Aorta (tissue), 5 donors: ENCODE data around the gene PTPRF. TPM values are rescaled to one million over a fixed set of nuclear protein-coding genes. Genes with fewer than 3 reads are reported as not detected.

Experiments
- ATAC-seq: fragments of 200-7000 bp; cut with Tn5 transposase; one replicate; pipeline ENCODE4 v1.9.1; 2022; ENCODE audit warnings: moderate library complexity; ENCODE audit not compliant: low FRiP score
- DNase-seq, 2 donors: peaks; one replicate each; pipeline ENCODE4 v3.0.0-alpha.2; 2020
- H3K27ac ChIP-seq, 2 donors: one replicate each; pipeline ENCODE4 v1.5.1; 2013; ENCODE audit warnings: low read length in 2 of 2, mild to moderate bottlenecking in 2 of 2, moderate library complexity in 2 of 2, control low read depth in 1 of 2, inconsistent platforms in 1 of 2, low read depth in 1 of 2
- H3K27me3 ChIP-seq, 2 donors: one replicate each; pipeline ENCODE4 v1.6.1; 2013; ENCODE audit warnings: control low read depth in 1 of 2, low read length in 1 of 2, mild to moderate bottlenecking in 1 of 2, moderate library complexity in 1 of 2; ENCODE audit not compliant: insufficient read depth in 2 of 2, control insufficient read depth in 1 of 2
- H3K36me3 ChIP-seq, 2 donors: one replicate each; pipeline ENCODE4 v1.6.1; 2013; ENCODE audit warnings: control low read depth in 1 of 2, low read length in 1 of 2, mild to moderate bottlenecking in 1 of 2; ENCODE audit not compliant: insufficient read depth in 2 of 2, control insufficient read depth in 1 of 2
- H3K4me1 ChIP-seq, 2 donors: one replicate each; pipeline ENCODE4 v1.6.1; 2013; ENCODE audit warnings: low read length in 2 of 2, control low read depth in 1 of 2, mild to moderate bottlenecking in 1 of 2, moderate library complexity in 1 of 2; ENCODE audit not compliant: insufficient read depth in 2 of 2, control insufficient read depth in 1 of 2
- H3K4me3 ChIP-seq, 2 donors: one replicate each; pipeline ENCODE4 v1.5.1; 2013; ENCODE audit warnings: low read length in 2 of 2, control low read depth in 1 of 2, mild to moderate bottlenecking in 1 of 2
- H3K9me3 ChIP-seq: one replicate; pipeline ENCODE4 v1.6.1; 2013; ENCODE audit warnings: mild to moderate bottlenecking, low read length; ENCODE audit not compliant: control insufficient read depth
- WGBS, 2 donors: extraction: QIAGEN DNeasy Blood & Tissue Kit; methylation state at CpG; one replicate each; pipeline ENCODE4 v1.1.7; 2013; 5-methylcytosine and 5-hydroxymethylcytosine counted together
- intact Hi-C, 2 donors: fragments of 100-400 bp; cut with DNase I; formaldehyde crosslinking; loops; one replicate each; pipeline versions ENCODE4 v1.14.2 to v1.15.0; 2022
- polyA plus RNA-seq, 2 donors: library from polyadenylated mRNA; stranded (reverse); fragments of 200-250 nt; gene quantifications; one replicate each; pipeline ENCODE4 v1.2.3, GENCODE V29; 2013
- total RNA-seq, 2 donors: library from RNA; stranded (reverse); fragmentation: NEBNext Ultra II Directional; extraction: Animal tissue kit (Norgen Biotek cat#: 25700); gene quantifications; one replicate each; pipeline ENCODE4 v1.2.1, GENCODE V29; 2021
- donor health status: healthy with polysubstance abuse.
- donor health status: Bipolar disorder and iron deficiency.
- donor health status: DM: no; HTN: no; CAD: no.
- donor health status: DM: no; HTN: no; CAD: no.
- donor health status: DM: yes; HTN: yes; CAD: no.

The PTPRF gene
- total and polyA plus RNA-seq, 4 donors = 11.6 to 86.2 (median 40.6) TPM

DNA sequence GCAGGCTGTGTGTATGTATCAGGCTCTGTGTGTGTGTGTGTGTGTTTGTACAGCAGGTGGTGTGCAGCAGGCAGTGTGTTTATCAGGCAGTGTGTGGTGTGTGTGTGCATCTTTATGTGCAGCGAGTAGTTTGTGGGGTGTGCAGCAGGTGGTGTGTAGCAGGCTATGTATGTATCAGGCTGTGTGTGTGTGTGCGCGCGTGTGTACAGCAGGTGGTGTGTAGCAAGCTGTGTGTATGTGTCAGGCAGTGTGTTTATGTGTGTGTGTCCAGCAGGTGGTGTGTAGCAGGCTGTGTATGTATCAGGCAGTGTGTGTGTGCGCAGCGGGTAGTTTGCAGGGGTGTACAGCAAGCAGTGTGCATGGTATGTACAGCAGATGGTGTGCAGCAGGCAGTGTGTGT is 29.0 kb downstream of the PTPRF start:
- no peaks in the 10 kb centered on the region for H3K27me3 ChIP-seq
- no peaks in the 10 kb centered on the region for H3K4me1 ChIP-seq
- DNase-seq = no peak
- H3K9me3 ChIP-seq = no peaks in the 10 kb centered on the region
- H3K27ac ChIP-seq = no peak overlapping the region
- ATAC-seq = no peak
- intact Hi-C loops = no loop called here
- no peaks in the 10 kb centered on the region for H3K36me3 ChIP-seq
- no peak overlapping the region for H3K4me3 ChIP-seq
- 97 to 99% methylated on average over 6 of the region's 6 CpGs for WGBS, 2 donors

DNA sequence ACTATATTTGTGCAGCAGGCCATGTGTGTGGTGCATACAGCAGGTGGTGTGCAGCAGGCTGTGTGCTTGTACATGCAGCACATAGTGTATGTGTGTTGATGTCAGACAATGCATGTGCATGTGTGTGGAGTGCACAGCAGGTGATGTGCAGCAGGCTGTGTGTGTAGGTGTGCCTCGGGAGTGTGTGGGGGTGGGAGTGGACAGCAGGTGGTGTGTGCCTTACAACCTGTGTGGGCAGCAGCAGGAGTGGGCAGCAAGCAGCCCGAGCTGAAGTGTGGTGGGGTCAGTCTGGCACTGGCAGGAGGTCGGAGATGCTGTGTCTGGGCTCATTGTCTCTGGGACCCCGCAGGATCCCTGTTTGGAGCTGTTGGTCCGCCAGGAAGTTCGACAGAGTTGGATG is 29.6 kb downstream of the PTPRF start:
- Histone ChIP-seq H3K9me3 (no peaks in the 10 kb centered on the region), H3K27ac (no peak overlapping the region), H3K4me1 (no peaks in the 10 kb centered on the region), H3K4me3 (no peak overlapping the region), H3K27me3 (no peaks in the 10 kb centered on the region), H3K36me3 (no peaks in the 10 kb centered on the region)
- 86 to 88% methylated on average over 6 of the region's 6 CpGs for WGBS, 2 donors
- DNase-seq (no peak), ATAC-seq (no peak)
- intact Hi-C loops = no loop called here

- H3K36me3 ChIP-seq = no peaks in the 10 kb centered on the region
- H3K4me1 ChIP-seq = no peaks in the 10 kb centered on the region
- H3K27me3 ChIP-seq = no peaks in the 10 kb centered on the region
- ATAC-seq = peak; percentile 42
- intact Hi-C loops = no loop called here
- no peaks in the 10 kb centered on the region for H3K9me3 ChIP-seq
- H3K27ac ChIP-seq = no peak overlapping the region
- DNase-seq = peak in 1 of 2 donors; percentile 63
- H3K4me3 ChIP-seq = no peak overlapping the region
- 35 to 49% methylated on average over 19 of the region's 19 CpGs for WGBS, 2 donors
Observed at GRCh38 chr1:43563876-43564539, 33.3 kb downstream of the PTPRF start.

- no peaks in the 10 kb centered on the region for H3K27me3 ChIP-seq
- no peak overlapping the region for H3K27ac ChIP-seq
- ATAC-seq = no peak
- DNase-seq = no peak
- WGBS, 2 donors = 64 to 72% methylated on average over 19 of the region's 19 CpGs
- intact Hi-C loops = loop anchor here (1.0 to 5.0 kb wide), 2 partner anchors 34 to 37 kb away; partner anchors contain the start of gene PTPRF (in 1 of the 2)
- H3K36me3 ChIP-seq = no peaks in the 10 kb centered on the region
- no peaks in the 10 kb centered on the region for H3K9me3 ChIP-seq
- no peak overlapping the region for H3K4me3 ChIP-seq
- no peaks in the 10 kb centered on the region for H3K4me1 ChIP-seq
Observed at GRCh38 chr1:43564551-43565348, 34.1 kb downstream of the PTPRF start.

- no peaks in the 10 kb centered on the region for H3K4me1 ChIP-seq
- H3K27ac ChIP-seq = no peak overlapping the region
- no peaks in the 10 kb centered on the region for H3K36me3 ChIP-seq
- intact Hi-C loops = loop anchor here (1.0 to 5.0 kb wide), 2 partner anchors 35 to 38 kb away; partner anchors contain the start of gene PTPRF (in 1 of the 2)
- 8 to 10% methylated on average over 51 to 62 of the region's 62 CpGs for WGBS, 2 donors
- H3K4me3 ChIP-seq = peak overlapping the region in 1 of 2 donors; percentile 29
- DNase-seq (peak; percentile 76 to 91), ATAC-seq (peak; percentile 83)
- H3K27me3 ChIP-seq = no peaks in the 10 kb centered on the region
- H3K9me3 ChIP-seq = no peaks in the 10 kb centered on the region
Observed at GRCh38 chr1:43565600-43566360, 35.1 kb downstream of the PTPRF start.

DNA sequence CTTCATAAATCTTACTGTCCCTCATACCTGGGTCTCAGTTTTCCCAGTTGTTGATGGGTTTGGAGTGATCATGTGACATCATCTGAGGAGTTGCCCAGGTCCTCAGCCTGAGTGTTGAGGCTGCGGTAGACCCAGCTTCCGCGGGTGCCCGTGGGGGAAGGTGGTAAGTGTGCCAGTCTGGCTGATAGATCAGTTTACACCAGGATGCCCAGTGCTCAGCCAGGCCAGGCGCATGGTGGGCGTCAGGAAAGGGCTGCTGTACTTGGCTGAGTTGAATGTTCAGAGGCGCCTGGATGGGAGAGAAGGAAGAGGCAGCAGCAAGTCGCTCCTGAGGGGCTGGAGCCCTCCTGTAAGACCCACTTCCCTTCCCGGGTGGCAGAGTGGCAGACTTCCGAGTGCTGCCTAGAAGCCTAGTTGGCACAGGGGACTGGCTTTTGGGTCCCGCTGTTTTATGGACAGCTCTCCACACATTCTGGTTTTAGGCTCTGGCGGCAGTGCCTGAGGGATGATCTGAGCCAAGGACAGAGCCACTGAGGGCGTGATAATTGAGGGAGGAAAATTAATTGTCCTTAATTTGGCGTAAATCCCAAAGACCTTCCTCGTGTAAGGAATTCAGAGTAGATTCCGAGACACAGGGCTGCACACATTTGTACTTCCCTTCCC is 35.8 kb downstream of the PTPRF start:
- no peak for DNase-seq

DNA sequence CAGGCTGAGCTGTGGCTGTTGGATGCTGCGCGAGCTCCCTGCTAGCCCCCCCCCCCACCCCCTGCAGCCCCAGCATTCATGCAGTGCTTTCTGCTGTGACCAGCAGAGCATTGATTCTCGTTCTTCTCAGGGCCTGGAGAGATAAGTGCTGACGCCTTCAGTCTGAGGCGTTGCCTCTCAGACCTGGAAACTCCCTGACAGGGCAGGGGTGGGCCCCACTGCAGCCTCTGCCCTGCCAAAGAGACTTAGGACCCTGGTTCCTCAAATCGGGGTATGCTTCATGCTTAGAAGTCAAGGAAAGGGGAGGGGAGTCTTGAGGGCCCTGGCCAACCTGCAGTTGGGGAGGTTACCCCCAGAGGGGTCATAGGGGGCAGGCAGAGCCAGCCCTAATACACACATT is 38.5 kb downstream of the PTPRF start:
- Histone ChIP-seq H3K27me3 (no peaks in the 10 kb centered on the region), H3K4me1 (no peaks in the 10 kb centered on the region), H3K36me3 (no peaks in the 10 kb centered on the region), H3K27ac (no peak overlapping the region), H3K4me3 (no peak overlapping the region), H3K9me3 (no peaks in the 10 kb centered on the region)
- WGBS, 2 donors = 86 to 89% methylated on average over 6 of the region's 6 CpGs
- DNase-seq (no peak), ATAC-seq (no peak)
- intact Hi-C loops = loop anchor here in 1 of 2 donors (5.0 kb wide), 1 partner anchor 42 kb away; no protein-coding TSS in a partner anchor

More for the DNA sequence above, 35.8 kb downstream of the PTPRF start:
- WGBS, 2 donors = 81% methylated on average over 16 of the region's 16 CpGs
- ATAC-seq = no peak
- Histone ChIP-seq H3K4me3 (no peak overlapping the region), H3K9me3 (no peaks in the 10 kb centered on the region), H3K36me3 (no peaks in the 10 kb centered on the region), H3K27me3 (no peaks in the 10 kb centered on the region), H3K27ac (no peak overlapping the region), H3K4me1 (no peaks in the 10 kb centered on the region)
- intact Hi-C loops = loop anchor here in 1 of 2 donors (5.0 kb wide), 1 partner anchor 39 kb away; no protein-coding TSS in a partner anchor

- Histone ChIP-seq H3K36me3 (no peaks in the 10 kb centered on the region), H3K27ac (no peak overlapping the region), H3K4me3 (no peak overlapping the region), H3K9me3 (no peaks in the 10 kb centered on the region), H3K4me1 (no peaks in the 10 kb centered on the region), H3K27me3 (no peaks in the 10 kb centered on the region)
- intact Hi-C loops = no loop called here
- DNase-seq = no peak
- WGBS, 2 donors = 85 to 87% methylated on average over 9 of the region's 9 CpGs
- no peak for ATAC-seq
Observed at GRCh38 chr1:43570277-43570676, 39.6 kb downstream of the PTPRF start.
